Left hindlimb (tissue), 1 donor: ENCODE data around the gene ROMO1.
"Not testable (repeated sequence)": the region's sequence is repeated elsewhere in the genome, so short reads cannot be mapped to it uniquely, and the experiment has no call there.

Experiments
- DNase-seq: peaks from one replicate; pipeline ENCODE4 v3.0.0-alpha.2; 2018

The ROMO1 gene

GRCh38 chr20:35731862-35732643 lies 32.8 kb downstream of the ROMO1 start:
- no peak for DNase-seq

DNA sequence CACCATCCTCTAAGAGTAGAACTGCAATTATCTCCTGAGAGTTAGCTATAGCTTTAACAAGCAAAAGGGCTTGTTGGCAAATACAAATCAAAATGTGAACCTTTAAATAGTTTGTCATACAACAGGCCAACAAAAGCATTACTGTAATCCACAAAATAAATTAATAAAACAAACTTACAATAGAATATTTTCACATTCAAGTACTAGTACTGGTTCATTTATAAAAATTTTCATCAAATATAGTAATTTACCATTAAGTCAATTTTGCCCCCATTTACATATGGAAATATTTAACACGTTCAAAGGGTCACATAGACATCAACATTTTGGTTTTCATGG lies 33.4 kb downstream of the ROMO1 start:
- DNase-seq = no peak

- no peak for DNase-seq
Observed at GRCh38 chr20:35734374-35734773, 35.2 kb downstream of the ROMO1 start.

DNA sequence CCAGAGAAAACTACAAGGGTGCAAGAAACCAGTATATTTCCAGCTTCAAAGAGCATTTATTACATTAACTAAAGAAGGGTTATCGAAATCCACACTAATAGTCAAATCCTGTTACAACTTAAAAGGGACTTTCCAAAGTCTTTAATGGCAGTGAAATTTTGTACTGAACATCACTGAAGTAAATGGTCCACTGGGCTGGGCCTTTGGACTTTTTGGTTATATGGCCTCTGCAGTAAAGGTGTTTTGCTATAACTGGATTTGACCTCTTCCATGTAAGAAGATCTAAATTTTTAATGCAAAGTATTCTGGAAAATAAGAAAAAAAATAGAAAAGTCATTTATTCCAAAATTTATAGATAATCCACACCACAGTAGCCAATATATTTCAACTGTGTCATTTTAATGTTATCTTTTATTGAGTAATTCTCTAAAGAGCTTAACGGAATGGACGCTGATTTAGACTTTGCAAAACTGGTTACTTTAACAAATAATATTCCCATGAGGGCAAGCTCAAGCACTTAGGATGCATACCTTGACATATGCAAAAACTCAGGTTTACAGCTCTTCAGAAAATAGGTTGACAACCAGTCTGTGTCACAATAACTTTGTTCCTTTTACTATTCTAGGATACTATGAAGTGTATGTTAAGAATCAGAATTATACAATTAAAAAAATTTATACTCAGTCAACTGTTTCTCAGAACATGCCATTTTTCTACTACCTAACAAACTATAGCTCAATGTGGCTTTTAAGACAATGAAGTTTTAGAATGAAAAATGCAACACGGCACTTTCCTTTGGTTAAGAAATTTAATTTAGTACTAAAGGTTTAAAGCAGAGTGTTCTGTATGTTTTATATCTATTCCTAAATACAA lies 35.8 kb downstream of the ROMO1 start:
- no peak for DNase-seq

DNA sequence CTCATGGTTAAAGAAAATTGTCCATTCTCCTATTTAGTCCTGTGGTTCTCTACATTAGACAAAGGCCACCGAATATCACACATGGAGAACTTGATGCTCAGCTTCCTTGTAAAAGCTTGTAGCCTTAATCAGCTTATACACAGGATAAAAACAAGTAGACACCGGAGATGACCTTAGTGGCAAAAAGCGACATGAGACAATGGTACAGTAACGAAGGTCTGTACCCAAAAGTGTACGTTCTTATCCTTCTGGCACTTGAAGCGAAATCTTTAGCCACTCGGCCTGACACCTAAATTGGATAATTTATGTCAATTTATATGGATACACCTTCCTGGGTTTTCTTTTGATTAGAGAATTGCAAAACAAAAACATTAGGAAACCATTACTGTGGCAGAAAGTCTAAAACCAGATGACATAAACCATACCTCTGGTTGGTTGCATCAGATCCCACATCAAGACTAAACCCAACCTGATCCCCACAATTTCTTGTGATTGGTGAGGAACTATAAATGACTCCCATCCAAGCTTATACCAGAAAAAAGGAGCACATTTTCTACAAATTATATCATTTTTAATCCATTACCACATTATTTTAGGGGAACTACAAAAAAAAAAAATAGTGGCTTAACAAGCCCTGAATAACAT lies 36.7 kb downstream of the ROMO1 start:
- no peak for DNase-seq

DNA sequence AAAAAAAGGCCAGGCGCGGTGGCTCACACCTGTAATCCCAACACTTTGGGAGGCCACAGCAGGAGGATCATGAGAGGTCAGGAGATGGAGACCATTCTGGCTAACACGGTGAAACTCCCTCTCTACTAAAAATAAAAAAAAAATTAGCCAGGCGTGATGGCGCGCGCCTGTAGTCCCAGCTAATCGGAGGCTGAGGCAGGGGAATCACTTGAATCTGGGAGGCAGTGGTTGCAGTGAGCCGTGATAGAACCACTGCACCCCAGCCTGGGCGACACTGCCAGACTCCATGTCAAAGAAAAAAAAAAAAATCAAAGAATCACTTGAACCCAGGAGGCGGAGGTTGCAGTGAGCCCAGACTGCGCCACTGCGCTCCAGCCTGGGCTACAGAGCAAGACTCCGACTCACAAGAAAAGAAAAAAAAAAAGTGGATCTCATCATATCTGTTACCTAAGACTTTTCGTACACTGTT lies 38.7 kb downstream of the ROMO1 start:
- no peak for DNase-seq

GRCh38 chr20:35738410-35739179 lies 39.4 kb downstream of the ROMO1 start:
- no peak for DNase-seq

GRCh38 chr20:35739294-35740163 lies 40.3 kb downstream of the ROMO1 start:
- DNase-seq = no peak

GRCh38 chr20:35741892-35742740 lies 42.9 kb downstream of the ROMO1 start, which contains the start of gene RBM39:
RBM39 (minus strand) TSS chr20:35742260; CDS start chr20:35740874, 1,386 bp downstream.
- DNase-seq = peak; percentile 100

DNA sequence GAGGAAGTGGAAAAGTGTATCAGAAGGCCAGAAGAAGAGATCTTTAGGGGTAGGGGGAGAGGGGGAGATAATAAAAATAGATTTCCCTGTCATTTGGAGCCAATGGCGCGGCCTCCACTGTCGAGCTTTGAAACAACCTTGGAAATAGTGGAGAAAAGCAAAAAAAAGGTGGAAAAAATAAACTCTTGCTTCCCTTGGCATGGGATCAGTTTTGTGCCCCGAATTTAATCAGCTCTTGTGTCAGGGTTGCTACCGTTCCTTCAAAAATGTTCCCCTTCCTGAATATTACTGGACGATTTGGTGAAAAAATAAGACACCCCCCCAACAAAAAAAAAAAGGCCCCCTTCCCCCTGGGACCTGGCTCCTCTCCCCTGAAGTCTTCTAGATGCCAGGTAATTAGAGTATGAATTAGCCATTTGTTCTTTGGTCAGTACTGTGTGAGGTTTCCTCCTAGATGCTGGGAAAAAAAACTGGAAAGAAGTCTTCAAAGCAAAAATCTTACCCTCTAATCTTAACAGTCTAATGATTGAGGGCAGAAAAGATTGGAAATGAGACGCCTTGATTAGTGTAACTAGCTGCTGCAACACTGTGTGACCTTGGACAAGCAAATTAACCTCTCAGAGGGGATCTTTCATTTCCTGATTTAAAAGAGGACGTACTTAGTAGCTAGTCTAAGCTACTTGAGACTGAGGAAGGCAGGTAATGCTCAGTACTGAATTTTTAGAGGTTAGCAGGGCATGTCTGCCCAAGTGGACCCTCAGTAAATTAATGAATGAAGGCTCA lies 43.7 kb downstream of the ROMO1 start:
- DNase-seq = no peak

- DNase-seq = no peak
Observed at GRCh38 chr20:35743693-35744491, 44.7 kb downstream of the ROMO1 start.

DNA sequence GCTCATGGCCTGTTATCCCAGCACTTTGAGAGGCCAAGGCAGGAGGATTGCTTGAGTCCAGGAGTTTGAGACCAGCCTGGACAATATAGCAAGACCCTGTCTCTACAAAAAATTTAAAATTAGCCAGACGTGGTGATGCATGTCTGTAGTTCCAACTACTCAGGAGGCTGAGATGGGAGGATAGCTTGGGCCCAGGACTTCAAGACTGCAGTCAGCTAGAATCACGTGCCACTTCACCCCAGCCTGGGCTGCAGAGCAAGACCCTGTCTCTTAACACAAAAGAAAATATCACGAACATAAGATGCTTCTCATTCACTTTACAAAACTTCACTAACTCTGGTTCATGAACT lies 45.3 kb downstream of the ROMO1 start:
- not testable (repeated sequence) for DNase-seq
